Measurements from ENCODE around the gene PACRG.

Gene PACRG

GRCh38 chr6:163200289-163200688 lies 472.5 kb downstream of the PACRG start:
- no peak for ATAC-seq (ENCODE audit: low read depth)
- H3K27me3 Mint-ChIP-seq = peaks cover 12% of the 10 kb centered on the region
- no peak overlapping the region for H3K27ac Mint-ChIP-seq
- H3K9me3 Mint-ChIP-seq = peaks cover 1% of the 10 kb centered on the region
- DNase-seq (ENCODE audit: low spot score in 2 of 2) = no peak
- H3K4me1 Mint-ChIP-seq = no peaks in the 10 kb centered on the region
- no peak overlapping the region for H3K4me3 Mint-ChIP-seq
- no peaks in the 10 kb centered on the region for H3K36me3 Mint-ChIP-seq

GRCh38 chr6:163200694-163201093 lies 472.9 kb downstream of the PACRG start:
- DNase-seq (ENCODE audit: low spot score in 2 of 2) (no peak), ATAC-seq (ENCODE audit: low read depth) (no peak)
- Mint-ChIP-seq H3K27me3 (peaks cover 12% of the 10 kb centered on the region), H3K4me3 (no peak overlapping the region), H3K36me3 (no peaks in the 10 kb centered on the region), H3K9me3 (peaks cover 2% of the 10 kb centered on the region), H3K27ac (no peak overlapping the region), H3K4me1 (no peaks in the 10 kb centered on the region)

- no peak overlapping the region for H3K27ac Mint-ChIP-seq
These were observed 474.1 kb downstream of the PACRG start for GRCh38 chr6:163201855-163202254.

GRCh38 chr6:163206196-163206595 lies 478.4 kb downstream of the PACRG start:
- ATAC-seq (ENCODE audit: low read depth) (no peak), DNase-seq (ENCODE audit: low spot score in 2 of 2) (no peak)
- Mint-ChIP-seq H3K27me3 (peaks cover 1% of the 10 kb centered on the region), H3K4me1 (no peaks in the 10 kb centered on the region), H3K4me3 (no peak overlapping the region), H3K27ac (no peak overlapping the region), H3K36me3 (no peaks in the 10 kb centered on the region), H3K9me3 (peaks cover 2% of the 10 kb centered on the region)

More at GRCh38 chr6:163201855-163202254, 474.1 kb downstream of the PACRG start:
- no peak for DNase-seq (ENCODE audit: low spot score in 2 of 2)
- no peak for ATAC-seq (ENCODE audit: low read depth)
- peaks cover 2% of the 10 kb centered on the region for H3K9me3 Mint-ChIP-seq
- no peaks in the 10 kb centered on the region for H3K4me1 Mint-ChIP-seq
- no peaks in the 10 kb centered on the region for H3K36me3 Mint-ChIP-seq
- no peak overlapping the region for H3K4me3 Mint-ChIP-seq
- peaks cover 3% of the 10 kb centered on the region for H3K27me3 Mint-ChIP-seq

- Mint-ChIP-seq H3K27me3 (no peaks in the 10 kb centered on the region), H3K4me1 (no peaks in the 10 kb centered on the region), H3K36me3 (no peaks in the 10 kb centered on the region), H3K27ac (no peak overlapping the region), H3K4me3 (no peak overlapping the region), H3K9me3 (peaks cover 3% of the 10 kb centered on the region)
- no peak for ATAC-seq (ENCODE audit: low read depth)
- no peak for DNase-seq (ENCODE audit: low spot score in 2 of 2)
These were observed 479.9 kb downstream of the PACRG start for GRCh38 chr6:163207431-163208383.

- H3K9me3 Mint-ChIP-seq = peaks cover 3% of the 10 kb centered on the region
- DNase-seq (ENCODE audit: low spot score in 2 of 2) = no peak
- H3K36me3 Mint-ChIP-seq = no peaks in the 10 kb centered on the region
- no peaks in the 10 kb centered on the region for H3K27me3 Mint-ChIP-seq
- no peak for ATAC-seq (ENCODE audit: low read depth)
- no peaks in the 10 kb centered on the region for H3K4me1 Mint-ChIP-seq
- H3K4me3 Mint-ChIP-seq = no peak overlapping the region
- H3K27ac Mint-ChIP-seq = no peak overlapping the region
These were observed 481.2 kb downstream of the PACRG start for GRCh38 chr6:163209005-163209404.

- DNase-seq (ENCODE audit: low spot score in 2 of 2) = no peak
- Mint-ChIP-seq H3K4me3 (no peak overlapping the region), H3K27me3 (peaks cover 9% of the 10 kb centered on the region), H3K4me1 (no peaks in the 10 kb centered on the region), H3K27ac (no peak overlapping the region), H3K36me3 (no peaks in the 10 kb centered on the region), H3K9me3 (peaks cover 1% of the 10 kb centered on the region)
- no peak for ATAC-seq (ENCODE audit: low read depth)
These were observed 484.3 kb downstream of the PACRG start for GRCh38 chr6:163212123-163212522.

- Mint-ChIP-seq H3K4me1 (no peaks in the 10 kb centered on the region), H3K9me3 (peaks cover 1% of the 10 kb centered on the region), H3K4me3 (no peak overlapping the region), H3K27ac (no peak overlapping the region), H3K36me3 (no peaks in the 10 kb centered on the region), H3K27me3 (peaks cover 21% of the 10 kb centered on the region)
- no peak for DNase-seq (ENCODE audit: low spot score in 2 of 2)
- no peak for ATAC-seq (ENCODE audit: low read depth)
These were observed 486.5 kb downstream of the PACRG start for GRCh38 chr6:163214259-163214658.

GRCh38 chr6:163218361-163218894 lies 490.7 kb downstream of the PACRG start:
- H3K4me3 Mint-ChIP-seq = no peak overlapping the region
- DNase-seq (ENCODE audit: low spot score in 2 of 2) (no peak), ATAC-seq (ENCODE audit: low read depth) (no peak)
- no peaks in the 10 kb centered on the region for H3K36me3 Mint-ChIP-seq
- H3K27me3 Mint-ChIP-seq = peaks cover 27% of the 10 kb centered on the region
- H3K27ac Mint-ChIP-seq = no peak overlapping the region
- no peaks in the 10 kb centered on the region for H3K4me1 Mint-ChIP-seq
- no peaks in the 10 kb centered on the region for H3K9me3 Mint-ChIP-seq

GRCh38 chr6:163226181-163226835 lies 498.5 kb downstream of the PACRG start:
- no peak overlapping the region for H3K4me3 Mint-ChIP-seq
- H3K4me1 Mint-ChIP-seq = no peaks in the 10 kb centered on the region
- H3K36me3 Mint-ChIP-seq = no peaks in the 10 kb centered on the region
- ATAC-seq (ENCODE audit: low read depth) (no peak), DNase-seq (ENCODE audit: low spot score in 2 of 2) (no peak)
- peaks cover 3% of the 10 kb centered on the region for H3K9me3 Mint-ChIP-seq
- no peak overlapping the region for H3K27ac Mint-ChIP-seq
- H3K27me3 Mint-ChIP-seq = no peaks in the 10 kb centered on the region

- H3K27ac Mint-ChIP-seq = no peak overlapping the region
- H3K4me1 Mint-ChIP-seq = no peaks in the 10 kb centered on the region
- H3K9me3 Mint-ChIP-seq = peaks cover 3% of the 10 kb centered on the region
- H3K36me3 Mint-ChIP-seq = no peaks in the 10 kb centered on the region
- no peaks in the 10 kb centered on the region for H3K27me3 Mint-ChIP-seq
- no peak overlapping the region for H3K4me3 Mint-ChIP-seq
- DNase-seq (ENCODE audit: low spot score in 2 of 2) (no peak), ATAC-seq (ENCODE audit: low read depth) (no peak)
These were observed 499.2 kb downstream of the PACRG start for GRCh38 chr6:163226836-163227485.

GRCh38 chr6:163228041-163228440 lies 500.3 kb downstream of the PACRG start:
- Mint-ChIP-seq H3K36me3 (no peaks in the 10 kb centered on the region), H3K4me1 (no peaks in the 10 kb centered on the region), H3K27ac (no peak overlapping the region), H3K4me3 (no peak overlapping the region), H3K9me3 (peaks cover 3% of the 10 kb centered on the region), H3K27me3 (no peaks in the 10 kb centered on the region)
- no peak for ATAC-seq (ENCODE audit: low read depth)
- DNase-seq (ENCODE audit: low spot score in 2 of 2) = no peak

- no peak for ATAC-seq (ENCODE audit: low read depth)
- Mint-ChIP-seq H3K4me1 (no peaks in the 10 kb centered on the region), H3K36me3 (no peaks in the 10 kb centered on the region), H3K27me3 (no peaks in the 10 kb centered on the region), H3K9me3 (peaks cover 3% of the 10 kb centered on the region), H3K4me3 (no peak overlapping the region), H3K27ac (no peak overlapping the region)
- DNase-seq (ENCODE audit: low spot score in 2 of 2) = no peak
These were observed 501.3 kb downstream of the PACRG start for GRCh38 chr6:163229050-163229449.

GRCh38 chr6:163230901-163231300 lies 503.1 kb downstream of the PACRG start:
- Mint-ChIP-seq H3K4me3 (no peak overlapping the region), H3K27me3 (no peaks in the 10 kb centered on the region), H3K36me3 (no peaks in the 10 kb centered on the region), H3K27ac (no peak overlapping the region), H3K9me3 (no peaks in the 10 kb centered on the region), H3K4me1 (no peaks in the 10 kb centered on the region)
- ATAC-seq (ENCODE audit: low read depth) (no peak), DNase-seq (ENCODE audit: low spot score in 2 of 2) (no peak)

All from memory B cell (primary cell).